ENCODE results near the gene ADAMTS1. TPM values are rescaled to one million over a fixed set of nuclear protein-coding genes. Genes with fewer than 3 reads are reported as not detected.

Gene ADAMTS1
- total and polyA plus RNA-seq, 2 of the 4 experiments (the other 2 are of a cell fraction) = 116 to 317 TPM

- Histone ChIP-seq H2AFZ (replicated peaks; ENCODE audit: low read length, poor library complexity) (no peak overlapping the region), H3K9me1 (ENCODE audit: insufficient read depth, low read length) (peaks cover 3% of the 10 kb centered on the region; the same call in 1 of the 2 replicates), H3K79me1 (ENCODE audit: low read depth in 1 of 2, low read length in 2 of 2) (no peaks in the 10 kb centered on the region), H3K9me3 (ENCODE audit: control insufficient read depth, insufficient read depth, low read length) (no peaks in the 10 kb centered on the region; the same call in 1 of the 2 replicates), H3K4ac (ENCODE audit: low read depth, low read length) (no peak overlapping the region), H3K4me2 (ENCODE audit: low read depth, low read length) (no peak overlapping the region), H3K27ac (ENCODE audit: insufficient read depth, low read length) (no peak overlapping the region), H3K4me3 (ENCODE audit: insufficient read depth, low read depth, low read length) (no peak overlapping the region), H3K4me1 (ENCODE audit: control insufficient read depth, insufficient read depth, low read length) (peaks cover 8% of the 10 kb centered on the region), H2BK20ac (ENCODE audit: low read depth, low read length) (no peak overlapping the region), H4K91ac (ENCODE audit: insufficient read depth, low read depth, low read length) (no peak overlapping the region), H2BK5ac (ENCODE audit: low read depth, low read length, poor library complexity, severe bottlenecking) (no peak overlapping the region), H3K23ac (ENCODE audit: low read depth, low read length) (no peak overlapping the region), H2AK9ac (replicated peaks; ENCODE audit: low read depth, low read length, poor library complexity) (no peak overlapping the region), H3K27me3 (ENCODE audit: control insufficient read depth, insufficient read depth, low read length) (no peaks in the 10 kb centered on the region), H2BK120ac (ENCODE audit: low read depth, low read length) (no peak overlapping the region), H3K14ac (replicated peaks; ENCODE audit: low read depth, low read length) (no peak overlapping the region), H3K56ac (ENCODE audit: extremely low read depth, insufficient read depth, low read length) (no peak overlapping the region), H4K20me1 (ENCODE audit: insufficient read depth, low read length) (no peaks in the 10 kb centered on the region), H2BK15ac (ENCODE audit: low read depth, low read length) (no peak overlapping the region), H3K36me3 (ENCODE audit: control insufficient read depth, insufficient read depth, low read length) (no peaks in the 10 kb centered on the region), H4K5ac (ENCODE audit: low read depth, low read length) (no peak overlapping the region), H3K9ac (ENCODE audit: low read depth, low read length) (no peak overlapping the region), H2AK5ac (ENCODE audit: low read depth, low read length) (no peak overlapping the region), H4K8ac (ENCODE audit: low read depth in 2 of 2, low read length in 2 of 2) (no peak overlapping the region), H3K18ac (ENCODE audit: low read depth, low read length) (peak overlapping the region; percentile 43; the same call in 1 of the 2 replicates)
- DNase-seq = no peak
- BruUV-seq (replicated peaks) = no TSS peak
- no CpG with 5 or more reads among the region's 4 CpGs for WGBS, 2 experiments (ENCODE audit: extremely low coverage in 2 of 2, insufficient read length in 1 of 2)
- in situ Hi-C loops (cut with MboI; ENCODE audit: low sequenced_read_pairs) (no loop called here), intact Hi-C loops (cut with micrococcal nuclease) (no loop called here), dilution Hi-C loops (cut with HindIII; ENCODE audit: low sequenced_read_pairs, unreplicated experiment) (no loop called here)
- POLR2A ChIA-PET (ENCODE audit: unreplicated experiment) = no interaction called here
- no peak for TF ChIP-seq RCOR1 (IDR thresholded peaks at IDR 0.05; ENCODE audit: insufficient replicate concordance, low read length)
- no peak for TF ChIP-seq MAZ (IDR thresholded peaks at IDR 0.05; ENCODE audit: borderline replicate concordance, low read depth, low read length)
- no peak for ATAC-seq (ENCODE audit: low read depth)
- CTCF ChIA-PET = no interaction called here
Measured at GRCh38 chr21:26809745-26810144, 35.5 kb downstream of the ADAMTS1 start.
